Progenitor cell of endocrine pancreas (in vitro differentiated cells): Measurements from ENCODE around the gene FGF8. TPM values are rescaled to one million over a fixed set of nuclear protein-coding genes. Genes with fewer than 3 reads are reported as not detected.

Experiments
- DNase-seq: peaks from one replicate; pipeline ENCODE4 v3.0.0; 2021; ENCODE audit warnings: low spot score; ENCODE audit not compliant: unreplicated experiment
- H3K27ac Mint-ChIP-seq: 2 replicates; pipeline ENCODE4 v1.8.0; 2021; ENCODE audit warnings: mild to moderate bottlenecking, moderate library complexity, mixed read lengths
- H3K27me3 Mint-ChIP-seq: 2 replicates; pipeline ENCODE4 v1.8.0; 2021; ENCODE audit warnings: mixed read lengths
- H3K36me3 Mint-ChIP-seq: 2 replicates; pipeline ENCODE4 v1.8.0; 2022; ENCODE audit warnings: mixed read lengths; ENCODE audit not compliant: insufficient read depth
- H3K4me1 Mint-ChIP-seq: 2 replicates; pipeline ENCODE4 v1.8.0; 2021; ENCODE audit warnings: low read depth, mixed read lengths
- H3K4me3 Mint-ChIP-seq: 2 replicates; pipeline ENCODE4 v1.8.0; 2021; ENCODE audit warnings: low read depth, mild to moderate bottlenecking, moderate library complexity, mixed read lengths
- H3K9me3 Mint-ChIP-seq: 2 replicates; pipeline ENCODE4 v1.8.0; 2021; ENCODE audit warnings: low read depth, mixed read lengths
- CTCF ChIP-seq: fragments of 200-600 bp; sonication (generic); IDR thresholded peaks from one replicate; pipeline ENCODE4 v1.5.0; 2021; ENCODE audit warnings: antibody characterized with exemption, mild to moderate bottlenecking; ENCODE audit not compliant: unreplicated experiment
- total RNA-seq: library from RNA; stranded (reverse); gene quantifications from 2 replicates; pipeline ENCODE4 v1.2.1, GENCODE V29; 2021

FGF8 gene
- total RNA-seq, 1 donor from 2014 or later = 0.69 TPM

GRCh38 chr10:101723176-101723575 is 52.7 kb downstream of the FGF8 start:
- TF ChIP-seq CTCF = no peak
- Mint-ChIP-seq H3K4me1 (peaks cover 34% of the 10 kb centered on the region), H3K4me3 (no peak overlapping the region), H3K36me3 (no peaks in the 10 kb centered on the region), H3K9me3 (no peaks in the 10 kb centered on the region), H3K27ac (no peak overlapping the region), H3K27me3 (peaks cover 4% of the 10 kb centered on the region)
- no peak for DNase-seq

GRCh38 chr10:101721806-101722205 is 54.1 kb downstream of the FGF8 start:
- H3K4me3 Mint-ChIP-seq = no peak overlapping the region
- H3K4me1 Mint-ChIP-seq = peaks cover 36% of the 10 kb centered on the region
- H3K27me3 Mint-ChIP-seq = no peaks in the 10 kb centered on the region
- DNase-seq = no peak
- no peak for TF ChIP-seq CTCF
- H3K27ac Mint-ChIP-seq = no peak overlapping the region
- H3K36me3 Mint-ChIP-seq = no peaks in the 10 kb centered on the region
- H3K9me3 Mint-ChIP-seq = no peaks in the 10 kb centered on the region

GRCh38 chr10:101720606-101721230 is 55.2 kb downstream of the FGF8 start:
- no peak for DNase-seq
- no peak for TF ChIP-seq CTCF
- Mint-ChIP-seq H3K27ac (no peak overlapping the region), H3K27me3 (no peaks in the 10 kb centered on the region), H3K4me1 (peaks cover 35% of the 10 kb centered on the region), H3K9me3 (no peaks in the 10 kb centered on the region), H3K4me3 (no peak overlapping the region), H3K36me3 (no peaks in the 10 kb centered on the region)

Other genes starting within 250 kb of the FGF8 start
- gene POLL, start 187.9 kb downstream of the FGF8 start, total RNA-seq = 49.3 and 55.9 TPM in 2 replicates
- gene DPCD, start 187.8 kb downstream of the FGF8 start, total RNA-seq = 27.4 and 36.9 TPM in 2 replicates
- 70.7 and 73.3 TPM in 2 replicates for gene FBXW4, start 80.9 kb downstream of the FGF8 start, total RNA-seq
- gene NPM3, start 7.3 kb upstream of the FGF8 start, total RNA-seq = 39.3 and 44.1 TPM in 2 replicates
- gene OGA, start 42.3 kb upstream of the FGF8 start, total RNA-seq = 138 and 148 TPM in 2 replicates
- gene KCNIP2, start 67.7 kb upstream of the FGF8 start, total RNA-seq = 4.4 and 5.5 TPM in 2 replicates